Psoas muscle (tissue), 8 donors: ENCODE data around the gene ZFP36. TPM values are rescaled to one million over a fixed set of nuclear protein-coding genes. Genes with fewer than 3 reads are reported as not detected.

Source experiments
- ATAC-seq, 4 donors: fragments of 200-7000 bp; cut with Tn5 transposase; one replicate each; pipeline ENCODE4 v1.9.1; 2020; ENCODE audit warnings: moderate library complexity in 3 of 4, mild to moderate bottlenecking in 2 of 4
- DNase-seq, 2 donors: peaks; one replicate each; pipeline ENCODE4 v3.0.0-alpha.2; 2020
- H3K27ac ChIP-seq: fragments of 200-600 bp; one replicate; pipeline ENCODE4 v1.8.0; 2022
- H3K27me3 ChIP-seq, 3 donors: fragments of 200-600 bp in 1 of 3; one replicate each; pipeline versions ENCODE4 v1.6.1 to v1.8.0; 2013 to 2022; ENCODE audit warnings: low read length in 2 of 3, mild to moderate bottlenecking in 2 of 3, moderate library complexity in 1 of 3; ENCODE audit not compliant: insufficient read depth in 3 of 3
- H3K36me3 ChIP-seq, 2 donors: fragments of 200-600 bp in 1 of 2; one replicate each; pipeline versions ENCODE4 v1.6.1 to v1.8.0; 2013 to 2022; ENCODE audit warnings: low read depth in 1 of 2, mild to moderate bottlenecking in 1 of 2, moderate library complexity in 1 of 2; ENCODE audit not compliant: insufficient read depth in 1 of 2
- H3K4me1 ChIP-seq: fragments of 200-600 bp; one replicate; pipeline ENCODE4 v1.8.0; 2022
- H3K4me3 ChIP-seq: fragments of 200-600 bp; one replicate; pipeline ENCODE4 v1.8.0; 2022; ENCODE audit warnings: mild to moderate bottlenecking
- H3K9me3 ChIP-seq: fragments of 200-600 bp; one replicate; pipeline ENCODE4 v1.8.0; 2022
- CTCF ChIP-seq: fragments of 200-600 bp; IDR thresholded peaks from one replicate; pipeline ENCODE4 v1.8.0; 2022; ENCODE audit warnings: antibody characterized with exemption
- WGBS, 3 donors: extraction: QIAGEN DNeasy Blood & Tissue Kit; methylation state at CpG; one replicate each; pipeline versions ENCODE4 v1.1.6 to v1.1.7; 2013; 5-methylcytosine and 5-hydroxymethylcytosine counted together
- intact Hi-C, 2 donors: fragments of 100-400 bp; cut with DNase I; formaldehyde crosslinking; loops; one replicate each; pipeline versions ENCODE4 v1.11.0 to v1.14.2; 2022
- polyA plus RNA-seq, 3 donors: library from polyadenylated mRNA; stranded (reverse); fragments of 200-250 nt; gene quantifications; one replicate each; pipeline ENCODE4 v1.2.3, GENCODE V29; 2013
- total RNA-seq, 4 donors: library from RNA; stranded (reverse); fragmentation: NEBNext Ultra II Directional in 2 of 4; extraction: Animal tissue kit (Norgen Biotek cat#: 25700) in 2 of 4; gene quantifications; one replicate each; pipeline versions ENCODE4 v1.2.1 to v1.2.4, GENCODE V29; 2021 to 2023
- donor health status: healthy with polysubstance abuse.
- donor health status: DM: no; HTN: no; CAD: no; lungs with moderate emphysema.
- donor health status: Bipolar disorder and iron deficiency.
- donor health status: healthy.
- donor health status: DM: yes; HTN: yes; CAD: no.
- donor health status: DM: no; HTN: no; CAD: no.
- donor health status: DM: no; HTN: no; CAD: no.
- donor health status: DM: yes; HTN: yes; CAD: no.

ZFP36 gene
- total and polyA plus RNA-seq, 7 donors = 32.1 to 391 (median 128) TPM

GRCh38 chr19:39401549-39402345 is 4.9 kb upstream of the ZFP36 start:
- peak overlapping the region; percentile 96 for H3K27ac ChIP-seq
- no peak for TF ChIP-seq CTCF
- H3K27me3 ChIP-seq = no peaks in the 10 kb centered on the region
- H3K4me3 ChIP-seq = peak overlapping the region; percentile 71
- peak in 1 of 4 donors; percentile 0 for ATAC-seq
- H3K4me1 ChIP-seq = peaks cover 40% of the 10 kb centered on the region
- H3K36me3 ChIP-seq = no peaks in the 10 kb centered on the region
- no peaks in the 10 kb centered on the region for H3K9me3 ChIP-seq
- WGBS, 3 donors = 45 to 53% (median 47%) methylated on average over 25 of the region's 25 CpGs
- peak; percentile 51 to 76 for DNase-seq
- intact Hi-C loops = no loop called here

DNA sequence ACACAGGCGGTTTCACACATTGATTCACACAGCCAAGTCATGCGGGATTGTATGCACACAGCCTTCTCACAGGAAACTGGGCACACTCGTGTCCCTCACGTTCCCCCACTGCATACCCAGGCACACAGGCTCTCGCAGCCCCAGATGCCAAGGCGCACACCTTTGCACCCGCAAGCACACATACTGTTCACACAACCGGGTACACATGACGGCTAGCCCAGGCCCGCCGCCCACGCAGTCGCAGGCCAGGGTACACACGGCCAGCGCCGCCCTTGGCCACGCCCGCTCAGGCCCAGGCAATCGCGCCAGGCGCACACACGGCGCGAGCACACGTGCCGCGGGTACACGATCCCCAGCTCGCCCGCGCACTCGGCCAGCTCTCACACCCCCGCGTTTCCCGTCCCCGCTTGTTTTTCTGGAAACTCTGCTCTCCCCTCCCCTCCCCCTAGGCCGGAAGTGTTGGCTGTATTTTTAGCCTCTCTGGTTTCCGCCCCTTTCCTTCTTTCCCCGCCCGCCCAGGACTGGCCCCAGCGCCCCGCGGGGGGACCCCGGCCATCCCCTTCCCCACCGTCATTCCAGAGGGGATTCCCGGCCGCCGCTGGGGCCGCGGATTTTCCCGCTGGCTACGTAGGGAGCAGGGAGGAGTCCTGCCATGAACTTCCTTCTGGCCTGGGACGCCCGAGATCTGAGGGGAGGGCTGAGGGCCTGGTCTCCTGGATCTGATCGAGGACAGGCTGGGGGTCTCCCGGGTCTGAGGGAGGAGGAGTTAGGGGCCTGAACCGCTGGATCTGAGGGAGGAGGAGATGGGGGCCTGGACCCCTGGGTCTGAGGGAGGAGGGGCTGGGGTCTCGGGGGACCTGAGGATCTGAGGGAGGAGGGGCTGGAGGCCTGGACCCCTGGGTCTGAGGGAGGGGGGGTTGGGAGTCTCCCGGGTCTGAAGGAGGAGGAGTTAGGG is 4.0 kb upstream of the ZFP36 start:
- Histone ChIP-seq H3K9me3 (no peaks in the 10 kb centered on the region), H3K36me3 (peaks cover 0 to 4% of the 10 kb centered on the region in 2 donors), H3K4me3 (peak overlapping the region; percentile 71), H3K27ac (peak overlapping the region; percentile 96), H3K4me1 (peaks cover 33% of the 10 kb centered on the region), H3K27me3 (no peaks in the 10 kb centered on the region)
- ATAC-seq (peak; percentile 52 to 61 (median 56)), DNase-seq (peak; percentile 97)
- TF ChIP-seq CTCF = no peak
- intact Hi-C loops = no loop called here
- 1 to 2% (median 2%) methylated on average over 51 to 59 of the region's 59 CpGs for WGBS, 3 donors

- Histone ChIP-seq H3K36me3 (peaks cover 0 to 14% of the 10 kb centered on the region in 2 donors), H3K27ac (peak overlapping the region; percentile 96), H3K9me3 (no peaks in the 10 kb centered on the region), H3K4me3 (peak overlapping the region; percentile 71), H3K27me3 (no peaks in the 10 kb centered on the region), H3K4me1 (peaks cover 23% of the 10 kb centered on the region)
- intact Hi-C loops = no loop called here
- 1 to 3% (median 2%) methylated on average over 34 to 43 of the region's 43 CpGs for WGBS, 3 donors
- ATAC-seq (peak; percentile 61 to 69 (median 65)), DNase-seq (peak; percentile 100)
- TF ChIP-seq CTCF = no peak
Observed at GRCh38 chr19:39403331-39404312, 3.0 kb upstream of the ZFP36 start.

GRCh38 chr19:39405261-39405957 is 1.2 kb upstream of the ZFP36 start:
- Histone ChIP-seq H3K9me3 (no peaks in the 10 kb centered on the region), H3K4me3 (peak overlapping the region; percentile 97), H3K27me3 (no peaks in the 10 kb centered on the region), H3K36me3 (peaks cover 0 to 17% of the 10 kb centered on the region in 2 donors), H3K27ac (peak overlapping the region; percentile 96), H3K4me1 (peaks cover 20% of the 10 kb centered on the region)
- DNase-seq = no peak
- WGBS, 3 donors = 89 to 93% (median 91%) methylated on average over 17 of the region's 17 CpGs
- intact Hi-C loops = no loop called here
- no peak for ATAC-seq
- no peak for TF ChIP-seq CTCF
